Raji (cell line): ENCODE data around the gene NOTO.

ENCODE experiments used
- POLR2A ChIP-seq: IDR thresholded peaks from 2 replicates; pipeline ENCODE4 v1.6.1; 2011; ENCODE audit warnings: low read depth, low read length, control low read depth; ENCODE audit not compliant: insufficient read depth

The NOTO gene

GRCh38 chr2:73197579-73197978 is 4.8 kb upstream of the NOTO start:
- TF ChIP-seq POLR2A: no peak

GRCh38 chr2:73203055-73203681 is 794 bp downstream of the NOTO start:
- TF ChIP-seq POLR2A: no peak

- TF ChIP-seq POLR2A: no peak
These were observed 3.2 kb downstream of the NOTO start for GRCh38 chr2:73205611-73206010.

GRCh38 chr2:73208258-73208657 is 5.9 kb downstream of the NOTO start:
- TF ChIP-seq POLR2A: no peak

GRCh38 chr2:73210019-73210418 is 7.6 kb downstream of the NOTO start:
- no peak for TF ChIP-seq POLR2A

GRCh38 chr2:73210696-73211095 is 8.3 kb downstream of the NOTO start:
- TF ChIP-seq POLR2A: no peak

GRCh38 chr2:73212098-73212447 is 9.7 kb downstream of the NOTO start:
- TF ChIP-seq POLR2A: no peak

- no peak for TF ChIP-seq POLR2A
These were observed 10.2 kb downstream of the NOTO start for GRCh38 chr2:73212448-73213176.

GRCh38 chr2:73214120-73215035 is 12.0 kb downstream of the NOTO start, which contains the start of gene SMYD5:
TSS of gene SMYD5 (plus strand) at chr2:73214245. CDS start at chr2:73214267, 22 bp downstream.
- peak; percentile 75 for TF ChIP-seq POLR2A

GRCh38 chr2:73215254-73215653 is 12.9 kb downstream of the NOTO start:
- no peak for TF ChIP-seq POLR2A

GRCh38 chr2:73217160-73217559 is 14.8 kb downstream of the NOTO start:
- TF ChIP-seq POLR2A: no peak

GRCh38 chr2:73217826-73218225 is 15.5 kb downstream of the NOTO start:
- TF ChIP-seq POLR2A: no peak

- TF ChIP-seq POLR2A: no peak
These were observed 15.9 kb downstream of the NOTO start for GRCh38 chr2:73218298-73218697.

GRCh38 chr2:73223821-73224220 is 21.4 kb downstream of the NOTO start:
- no peak for TF ChIP-seq POLR2A

- no peak for TF ChIP-seq POLR2A
These were observed 23.4 kb downstream of the NOTO start for GRCh38 chr2:73225513-73226360.
